SU-DHL-6 (cell line): ENCODE measurements around the gene FAM131B.

Experiments used
- CTCF ChIP-seq: fragments of 200-600 bp; sonication (generic); IDR thresholded peaks from one replicate; pipeline ENCODE4 v1.5.1; 2017; ENCODE audit warnings: antibody characterized with exemption, mild to moderate bottlenecking, low read length, moderate library complexity; ENCODE audit not compliant: insufficient read depth, poor library complexity, severe bottlenecking
- EZH2phosphoT487 ChIP-seq: fragments of 200-600 bp; sonication (generic), shearing (Covaris generic); conservative IDR thresholded peaks from 2 replicates; pipeline ENCODE4 v1.6.1; 2018; ENCODE audit warnings: mild to moderate bottlenecking, antibody characterized with exemption, low read length, moderate library complexity, mixed read lengths

GRCh38 chr7:143410521-143411004 lies 48.0 kb upstream of the FAM131B start:
- TF ChIP-seq CTCF (no peak), EZH2phosphoT487 (no peak)
